LHCN-M2 (cell line): ENCODE results near the gene HIRIP3. TPM values are rescaled to one million over a fixed set of nuclear protein-coding genes. Genes with fewer than 3 reads are reported as not detected.

Experiments
- DNase-seq: peaks from one replicate; pipeline ENCODE4 v3.0.0-alpha.2; 2012; ENCODE audit warnings: low read depth
- total RNA-seq: library from RNA; depleted of rRNA; stranded (reverse); fragments of >200 nt; gene quantifications from 2 replicates; pipeline ENCODE4 v1.2.3, GENCODE V29; 2014

Gene HIRIP3
- total RNA-seq, 1 experiment from 2014 or later, result 22.4 TPM

- no peak for DNase-seq
Observed at GRCh38 chr16:30000735-30001631, 5.6 kb upstream of the HIRIP3 start.

- DNase-seq, result no peak
Observed at GRCh38 chr16:29999605-30000004, 4.2 kb upstream of the HIRIP3 start.

- DNase-seq, result no peak
Observed at GRCh38 chr16:29996766-29997250, 1.4 kb upstream of the HIRIP3 start.

GRCh38 chr16:29995911-29996765 lies 721 bp upstream of the HIRIP3 start, which contains the start of gene INO80E:
INO80E (plus strand) TSS chr16:29996241; CDS start chr16:29996311, 70 bp downstream.
- DNase-seq, result peak; percentile 95

GRCh38 chr16:29994600-29995323 lies 655 bp downstream of the HIRIP3 start:
- peak; percentile 61 for DNase-seq

- DNase-seq, result no peak
Observed at GRCh38 chr16:29993903-29994599, 1.4 kb downstream of the HIRIP3 start.

- no peak for DNase-seq
Observed at GRCh38 chr16:29993191-29993902, 2.1 kb downstream of the HIRIP3 start.

GRCh38 chr16:29992344-29992967 lies 3.0 kb downstream of the HIRIP3 start:
- no peak for DNase-seq

- no peak for DNase-seq
Observed at GRCh38 chr16:29991571-29991904, 3.9 kb downstream of the HIRIP3 start.

- no peak for DNase-seq
Observed at GRCh38 chr16:29990883-29991570, 4.4 kb downstream of the HIRIP3 start.

- DNase-seq, result no peak
Observed at GRCh38 chr16:29990034-29990433, 5.4 kb downstream of the HIRIP3 start.

GRCh38 chr16:29989111-29989858 lies 6.1 kb downstream of the HIRIP3 start:
- DNase-seq, result no peak

- DNase-seq, result no peak
Observed at GRCh38 chr16:29988346-29989075, 6.9 kb downstream of the HIRIP3 start.

- DNase-seq, result no peak
Observed at GRCh38 chr16:29987371-29988085, 7.9 kb downstream of the HIRIP3 start.

GRCh38 chr16:29986931-29987330 lies 8.5 kb downstream of the HIRIP3 start:
- DNase-seq, result no peak

GRCh38 chr16:29986231-29986630 lies 9.2 kb downstream of the HIRIP3 start:
- no peak for DNase-seq

GRCh38 chr16:29985271-29985811 lies 10.1 kb downstream of the HIRIP3 start:
- no peak for DNase-seq
